Measurements from ENCODE around the gene PROX1. TPM values are rescaled to one million over a fixed set of nuclear protein-coding genes. Genes with fewer than 3 reads are reported as not detected.

The PROX1 gene
- total RNA-seq, 2 donors from 2014 or later = 1.5 to 3.9 TPM

- DNase-seq = no peak
- Histone ChIP-seq H3K36me3 (ENCODE audit: control insufficient read depth, insufficient read depth, low read length) (no peaks in the 10 kb centered on the region), H3K9me3 (ENCODE audit: control insufficient read depth, low read length) (no peaks in the 10 kb centered on the region), H3K27me3 (ENCODE audit: control insufficient read depth, insufficient read depth, low read length, poor library complexity, severe bottlenecking) (no peaks in the 10 kb centered on the region), H3K4me3 (ENCODE audit: low read length) (no peak overlapping the region), H3K4me1 (ENCODE audit: control insufficient read depth, insufficient read depth, low read length) (peaks cover 3% of the 10 kb centered on the region), H3K9ac (ENCODE audit: extremely low read depth, low read length, poor library complexity, severe bottlenecking) (no peak overlapping the region), H3K27ac (ENCODE audit: low read depth, low read length) (no peak overlapping the region)
- H3K36me3 Mint-ChIP-seq (ENCODE audit: low read depth) = no peaks in the 10 kb centered on the region
- 95 to 100% methylated on average over 1 of the region's 2 CpGs for WGBS, 2 experiments (ENCODE audit: insufficient coverage in 1 of 2, insufficient read length in 1 of 2)
- TF ChIP-seq CTCF (conservative IDR thresholded peaks at IDR 0.05) = no peak
- peaks cover 1% of the 10 kb centered on the region for H3K4me1 Mint-ChIP-seq
- H3K27ac Mint-ChIP-seq = no peak overlapping the region
- H3K9me3 Mint-ChIP-seq = no peaks in the 10 kb centered on the region
- H3K4me3 Mint-ChIP-seq = no peak overlapping the region
- no peaks in the 10 kb centered on the region for H3K27me3 Mint-ChIP-seq (ENCODE audit: insufficient read depth)
These were observed 22.9 kb downstream of the PROX1 start for GRCh38 chr1:214010717-214011116.

GRCh38 chr1:214012418-214012817 lies 24.6 kb downstream of the PROX1 start:
- Histone ChIP-seq H3K27ac (ENCODE audit: low read depth, low read length) (no peak overlapping the region), H3K9ac (ENCODE audit: extremely low read depth, low read length, poor library complexity, severe bottlenecking) (no peak overlapping the region), H3K27me3 (ENCODE audit: control insufficient read depth, insufficient read depth, low read length, poor library complexity, severe bottlenecking) (no peaks in the 10 kb centered on the region), H3K9me3 (ENCODE audit: control insufficient read depth, low read length) (no peaks in the 10 kb centered on the region), H3K36me3 (ENCODE audit: control insufficient read depth, insufficient read depth, low read length) (no peaks in the 10 kb centered on the region), H3K4me1 (ENCODE audit: control insufficient read depth, insufficient read depth, low read length) (peaks cover 3% of the 10 kb centered on the region), H3K4me3 (ENCODE audit: low read length) (no peak overlapping the region)
- 40 to 50% methylated on average over 2 of the region's 2 CpGs for WGBS, 2 experiments (ENCODE audit: insufficient coverage in 1 of 2, insufficient read length in 1 of 2)
- Mint-ChIP-seq H3K4me3 (no peak overlapping the region), H3K9me3 (no peaks in the 10 kb centered on the region), H3K27ac (no peak overlapping the region), H3K4me1 (peaks cover 1% of the 10 kb centered on the region), H3K36me3 (ENCODE audit: low read depth) (no peaks in the 10 kb centered on the region), H3K27me3 (ENCODE audit: insufficient read depth) (peaks cover 1% of the 10 kb centered on the region)
- TF ChIP-seq CTCF (conservative IDR thresholded peaks at IDR 0.05) = no peak
- no peak for DNase-seq

- Mint-ChIP-seq H3K36me3 (ENCODE audit: low read depth) (no peaks in the 10 kb centered on the region), H3K27me3 (ENCODE audit: insufficient read depth) (peaks cover 1% of the 10 kb centered on the region), H3K4me1 (peaks cover 1% of the 10 kb centered on the region), H3K27ac (no peak overlapping the region), H3K4me3 (no peak overlapping the region), H3K9me3 (no peaks in the 10 kb centered on the region)
- 94 to 96% methylated on average over 10 to 15 of the region's 15 CpGs for WGBS, 2 experiments (ENCODE audit: insufficient coverage in 1 of 2, insufficient read length in 1 of 2)
- no peak overlapping the region for H3K4me3 ChIP-seq (ENCODE audit: low read length)
- H3K27me3 ChIP-seq (ENCODE audit: control insufficient read depth, insufficient read depth, low read length, poor library complexity, severe bottlenecking) = no peaks in the 10 kb centered on the region
- no peak overlapping the region for H3K27ac ChIP-seq (ENCODE audit: low read depth, low read length)
- DNase-seq = no peak
- H3K4me1 ChIP-seq (ENCODE audit: control insufficient read depth, insufficient read depth, low read length) = peaks cover 7% of the 10 kb centered on the region
- H3K36me3 ChIP-seq (ENCODE audit: control insufficient read depth, insufficient read depth, low read length) = no peaks in the 10 kb centered on the region
- H3K9ac ChIP-seq (ENCODE audit: extremely low read depth, low read length, poor library complexity, severe bottlenecking) = no peak overlapping the region
- no peaks in the 10 kb centered on the region for H3K9me3 ChIP-seq (ENCODE audit: control insufficient read depth, low read length)
- TF ChIP-seq CTCF (conservative IDR thresholded peaks at IDR 0.05) = no peak
These were observed 26.0 kb downstream of the PROX1 start for GRCh38 chr1:214013614-214014377.

Measured in endodermal cell (in vitro differentiated cells).